Loucy (cell line): Measurements from ENCODE around the gene LPGAT1.

Experiments used
- EZH2phosphoT487 ChIP-seq: fragments of 200-600 bp; IDR thresholded peaks from 2 replicates; pipeline ENCODE4 v1.6.1; 2018; ENCODE audit warnings: antibody characterized with exemption, mild to moderate bottlenecking, moderate library complexity, borderline replicate concordance
- TF ChIP-seq, protein P1 (sequence below): fragments of 200-600 bp; sonication (generic); conservative IDR thresholded peaks from 2 replicates; pipeline ENCODE4 v1.5.1; 2014; ENCODE audit warnings: mild to moderate bottlenecking, antibody characterized with exemption, low read length

DNA sequence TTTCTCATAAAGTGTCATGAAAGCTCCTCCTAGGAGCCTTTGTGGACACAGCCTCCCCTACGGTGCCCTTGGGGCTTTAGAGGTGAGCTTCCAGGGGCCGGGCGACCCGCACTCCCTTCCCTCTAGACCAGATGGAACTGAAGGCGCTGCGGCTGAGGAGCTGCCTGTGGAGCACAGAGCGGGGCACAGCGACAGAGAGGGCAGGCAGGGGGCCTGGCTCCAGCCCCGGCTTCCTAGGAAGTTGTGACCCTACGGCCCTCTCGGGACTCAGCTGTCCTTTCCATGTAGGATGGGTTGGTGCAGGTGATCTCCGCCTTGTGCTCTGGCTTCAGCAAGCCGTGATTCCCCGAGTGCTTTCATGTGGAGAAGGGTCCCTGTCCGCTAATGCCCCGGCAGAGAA lies 131.5 kb downstream of the LPGAT1 start:
- TF ChIP-seq, protein P1, sequence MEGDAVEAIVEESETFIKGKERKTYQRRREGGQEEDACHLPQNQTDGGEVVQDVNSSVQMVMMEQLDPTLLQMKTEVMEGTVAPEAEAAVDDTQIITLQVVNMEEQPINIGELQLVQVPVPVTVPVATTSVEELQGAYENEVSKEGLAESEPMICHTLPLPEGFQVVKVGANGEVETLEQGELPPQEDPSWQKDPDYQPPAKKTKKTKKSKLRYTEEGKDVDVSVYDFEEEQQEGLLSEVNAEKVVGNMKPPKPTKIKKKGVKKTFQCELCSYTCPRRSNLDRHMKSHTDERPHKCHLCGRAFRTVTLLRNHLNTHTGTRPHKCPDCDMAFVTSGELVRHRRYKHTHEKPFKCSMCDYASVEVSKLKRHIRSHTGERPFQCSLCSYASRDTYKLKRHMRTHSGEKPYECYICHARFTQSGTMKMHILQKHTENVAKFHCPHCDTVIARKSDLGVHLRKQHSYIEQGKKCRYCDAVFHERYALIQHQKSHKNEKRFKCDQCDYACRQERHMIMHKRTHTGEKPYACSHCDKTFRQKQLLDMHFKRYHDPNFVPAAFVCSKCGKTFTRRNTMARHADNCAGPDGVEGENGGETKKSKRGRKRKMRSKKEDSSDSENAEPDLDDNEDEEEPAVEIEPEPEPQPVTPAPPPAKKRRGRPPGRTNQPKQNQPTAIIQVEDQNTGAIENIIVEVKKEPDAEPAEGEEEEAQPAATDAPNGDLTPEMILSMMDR: no peak
- TF ChIP-seq EZH2phosphoT487: no peak
